Neural crest cell (in vitro differentiated cells): ENCODE measurements around the gene CR1L. TPM values are rescaled to one million over a fixed set of nuclear protein-coding genes. Genes with fewer than 3 reads are reported as not detected.
"Not testable (repeated sequence)": the region's sequence is repeated elsewhere in the genome, so short reads cannot be mapped to it uniquely, and the experiment has no call there.

Source experiments
- DNase-seq: peaks from one replicate; pipeline ENCODE4 v3.0.0; 2021; ENCODE audit warnings: low read depth, mixed read lengths, low spot score
- H3K27ac Mint-ChIP-seq: one replicate; pipeline ENCODE4 v1.8.0; 2021; ENCODE audit warnings: mild to moderate bottlenecking, mixed read lengths; ENCODE audit not compliant: unreplicated experiment
- H3K27me3 Mint-ChIP-seq: 2 replicates; pipeline ENCODE4 v1.8.0; 2021; ENCODE audit warnings: low read depth, mild to moderate bottlenecking, mixed read lengths
- H3K36me3 Mint-ChIP-seq: 2 replicates; pipeline ENCODE4 v1.8.0; 2021; ENCODE audit warnings: low read depth, mild to moderate bottlenecking, mixed read lengths
- H3K4me1 Mint-ChIP-seq: 2 replicates; pipeline ENCODE4 v1.8.0; 2021; ENCODE audit warnings: mixed read lengths
- H3K4me3 Mint-ChIP-seq: one replicate; pipeline ENCODE4 v1.8.0; 2021; ENCODE audit warnings: mild to moderate bottlenecking, mixed read lengths
- H3K9me3 Mint-ChIP-seq: 2 replicates; pipeline ENCODE4 v1.8.0; 2021; ENCODE audit warnings: mixed read lengths
- total RNA-seq: library from RNA; stranded (reverse); gene quantifications from 2 replicates; pipeline ENCODE4 v1.2.1, GENCODE V29; 2021
- TF ChIP-seq, protein P1 (sequence below): fragments of 200-600 bp; sonication (generic); conservative IDR thresholded peaks from 2 replicates; pipeline ENCODE4 v1.5.0; 2021; ENCODE audit warnings: antibody characterized with exemption, mild to moderate bottlenecking

Gene CR1L
- total RNA-seq, 1 donor from 2014 or later: not detected

DNA sequence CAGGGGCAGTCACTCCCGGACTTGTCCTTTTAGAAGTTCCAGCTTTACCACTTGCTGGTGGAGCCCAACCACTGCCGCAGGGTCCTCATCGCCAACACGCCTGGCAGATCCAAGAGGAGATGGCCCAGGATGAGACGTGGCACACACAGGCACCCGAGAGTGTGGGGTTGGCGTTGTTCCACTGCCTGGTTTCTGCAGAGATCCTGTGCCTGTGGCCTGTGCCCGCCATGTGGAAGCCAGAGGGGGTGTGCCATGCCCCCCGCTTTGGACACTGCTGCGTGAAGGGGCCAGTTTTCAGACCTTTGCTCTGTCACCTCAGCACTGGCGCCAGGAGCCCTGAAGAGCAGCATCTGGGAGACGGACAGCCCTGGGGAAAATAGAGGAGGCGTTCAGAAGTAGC, 117.7 kb downstream of the CR1L start:
- no peaks in the 10 kb centered on the region for H3K27me3 Mint-ChIP-seq
- TF ChIP-seq, protein P1, sequence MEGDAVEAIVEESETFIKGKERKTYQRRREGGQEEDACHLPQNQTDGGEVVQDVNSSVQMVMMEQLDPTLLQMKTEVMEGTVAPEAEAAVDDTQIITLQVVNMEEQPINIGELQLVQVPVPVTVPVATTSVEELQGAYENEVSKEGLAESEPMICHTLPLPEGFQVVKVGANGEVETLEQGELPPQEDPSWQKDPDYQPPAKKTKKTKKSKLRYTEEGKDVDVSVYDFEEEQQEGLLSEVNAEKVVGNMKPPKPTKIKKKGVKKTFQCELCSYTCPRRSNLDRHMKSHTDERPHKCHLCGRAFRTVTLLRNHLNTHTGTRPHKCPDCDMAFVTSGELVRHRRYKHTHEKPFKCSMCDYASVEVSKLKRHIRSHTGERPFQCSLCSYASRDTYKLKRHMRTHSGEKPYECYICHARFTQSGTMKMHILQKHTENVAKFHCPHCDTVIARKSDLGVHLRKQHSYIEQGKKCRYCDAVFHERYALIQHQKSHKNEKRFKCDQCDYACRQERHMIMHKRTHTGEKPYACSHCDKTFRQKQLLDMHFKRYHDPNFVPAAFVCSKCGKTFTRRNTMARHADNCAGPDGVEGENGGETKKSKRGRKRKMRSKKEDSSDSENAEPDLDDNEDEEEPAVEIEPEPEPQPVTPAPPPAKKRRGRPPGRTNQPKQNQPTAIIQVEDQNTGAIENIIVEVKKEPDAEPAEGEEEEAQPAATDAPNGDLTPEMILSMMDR: no peak
- peaks cover 68% of the 10 kb centered on the region for H3K36me3 Mint-ChIP-seq
- H3K4me3 Mint-ChIP-seq: no peak overlapping the region
- no peak for DNase-seq
- H3K9me3 Mint-ChIP-seq: peaks cover 13% of the 10 kb centered on the region
- no peak overlapping the region for H3K27ac Mint-ChIP-seq
- H3K4me1 Mint-ChIP-seq: no peaks in the 10 kb centered on the region

DNA sequence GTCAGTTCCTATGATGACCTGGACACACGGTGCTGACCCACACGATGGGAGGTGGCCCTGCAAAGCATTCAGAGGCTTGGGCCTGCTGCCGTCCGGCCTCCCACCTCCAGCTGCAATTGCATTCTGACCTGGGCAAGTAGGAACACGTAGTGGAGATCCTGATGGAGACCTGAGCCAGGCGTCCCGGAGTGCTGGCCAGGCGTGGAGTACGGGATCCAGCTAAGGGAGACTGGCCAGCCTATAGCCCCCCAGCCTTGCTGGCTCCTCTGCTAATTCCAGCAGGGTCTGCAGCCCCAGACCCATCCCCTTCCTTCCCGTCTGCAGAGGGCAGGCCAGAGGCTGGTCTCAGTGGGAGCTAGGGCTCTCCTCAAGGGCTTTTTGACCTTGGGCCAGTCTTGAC, 118.2 kb downstream of the CR1L start:
- Mint-ChIP-seq H3K9me3 (peaks cover 13% of the 10 kb centered on the region), H3K27ac (no peak overlapping the region), H3K4me3 (no peak overlapping the region), H3K27me3 (no peaks in the 10 kb centered on the region), H3K4me1 (no peaks in the 10 kb centered on the region), H3K36me3 (peaks cover 70% of the 10 kb centered on the region)
- DNase-seq: no peak
- TF ChIP-seq, protein P1: no peak

DNA sequence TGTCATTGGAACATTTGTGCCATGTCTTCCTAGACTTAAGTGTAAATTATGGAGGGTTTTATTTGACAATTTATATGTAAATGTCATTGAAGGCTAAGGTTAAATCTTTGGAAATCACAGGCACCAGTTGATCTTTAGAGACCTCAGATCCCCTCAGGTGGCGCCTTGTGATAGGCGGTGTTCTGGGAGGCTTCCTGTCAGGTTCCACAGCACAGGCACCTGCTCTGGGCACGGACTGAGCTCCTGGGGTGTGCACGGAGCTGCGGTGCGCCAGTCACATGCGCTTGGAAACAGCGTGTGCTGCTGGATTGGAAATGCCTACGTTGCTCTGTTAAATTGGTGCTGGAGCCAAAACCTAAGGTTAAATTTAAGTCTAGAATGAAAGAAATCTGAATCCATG, 119.0 kb downstream of the CR1L start:
- Mint-ChIP-seq H3K9me3 (peaks cover 13% of the 10 kb centered on the region), H3K36me3 (peaks cover 75% of the 10 kb centered on the region), H3K4me1 (no peaks in the 10 kb centered on the region), H3K27ac (no peak overlapping the region), H3K27me3 (no peaks in the 10 kb centered on the region), H3K4me3 (no peak overlapping the region)
- TF ChIP-seq, protein P1: no peak
- no peak for DNase-seq

DNA sequence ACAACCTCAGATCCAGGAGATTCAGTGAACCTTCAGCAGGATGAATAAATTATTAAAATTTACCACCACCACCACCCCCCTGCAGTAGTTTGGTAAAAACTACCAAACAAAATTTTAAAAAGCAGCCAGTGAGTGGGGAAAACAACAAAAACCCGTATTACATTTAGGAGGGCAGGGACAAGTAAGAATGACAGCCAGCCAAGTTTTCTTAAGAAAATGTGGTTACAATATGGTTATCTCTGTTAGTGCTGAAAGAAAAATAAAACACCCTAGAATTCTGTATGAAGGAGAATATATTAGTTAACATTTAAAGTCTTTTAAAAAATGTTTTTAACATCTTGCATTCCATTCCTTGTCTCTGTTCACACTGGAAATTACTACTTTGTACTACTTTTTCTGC, 121.6 kb downstream of the CR1L start:
- peaks cover 22% of the 10 kb centered on the region for H3K9me3 Mint-ChIP-seq
- no peaks in the 10 kb centered on the region for H3K27me3 Mint-ChIP-seq
- DNase-seq: no peak
- H3K4me1 Mint-ChIP-seq: no peaks in the 10 kb centered on the region
- no peak overlapping the region for H3K4me3 Mint-ChIP-seq
- no peak overlapping the region for H3K27ac Mint-ChIP-seq
- TF ChIP-seq, protein P1: no peak
- peaks cover 81% of the 10 kb centered on the region for H3K36me3 Mint-ChIP-seq

DNA sequence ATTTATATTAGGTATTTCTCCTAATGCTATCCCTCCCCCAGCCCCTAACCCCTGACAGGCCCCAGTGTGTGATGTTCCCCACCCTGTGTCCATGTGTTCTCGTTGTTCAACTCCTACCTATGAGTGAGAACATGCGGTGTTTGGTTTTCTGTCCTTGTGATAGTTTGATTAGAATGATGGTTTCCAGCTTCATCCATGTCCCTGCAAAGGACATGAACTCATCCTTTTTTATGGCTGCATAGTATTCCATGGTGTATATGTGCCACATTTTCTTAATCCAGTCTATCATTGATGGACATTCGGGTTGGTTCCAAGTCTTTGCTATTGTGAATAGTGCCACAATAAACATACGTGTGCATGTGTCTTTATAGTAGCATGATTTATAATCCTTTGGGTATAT, 125.6 kb downstream of the CR1L start:
- not testable (repeated sequence) for H3K4me1 Mint-ChIP-seq, H3K4me3 Mint-ChIP-seq, DNase-seq, H3K27ac Mint-ChIP-seq, H3K27me3 Mint-ChIP-seq
- H3K9me3 Mint-ChIP-seq: peaks cover 24% of the 10 kb centered on the region
- H3K36me3 Mint-ChIP-seq: peaks cover 78% of the 10 kb centered on the region

Other genes starting within 250 kb of the CR1L start
- not detected in 2 replicates for gene CR2, start 190.8 kb upstream of the CR1L start, total RNA-seq
- not detected in 2 replicates for gene CR1, start 149.0 kb upstream of the CR1L start, total RNA-seq
- 93.8 and 98.7 TPM in 2 replicates for gene CD46, start 106.9 kb downstream of the CR1L start, total RNA-seq